Vagina (tissue), 2 donors: ENCODE data around the gene INF2. TPM values are rescaled to one million over a fixed set of nuclear protein-coding genes. Genes with fewer than 3 reads are reported as not detected.

ENCODE experiments used
- DNase-seq, 2 donors: peaks; one replicate each; pipeline ENCODE4 v3.0.0-alpha.2; 2017; ENCODE audit errors: extremely low spot score in 2 of 2
- H3K27ac ChIP-seq: fragments of 200-600 bp; sonication (generic); one replicate; pipeline ENCODE4 v1.5.1; 2019
- H3K27me3 ChIP-seq: fragments of 200-600 bp; sonication (generic); one replicate; pipeline ENCODE4 v1.5.1; 2019
- H3K36me3 ChIP-seq, 2 donors: fragments of 200-600 bp; sonication (generic); one replicate each; pipeline ENCODE4 v1.5.1; 2017 to 2019
- H3K4me1 ChIP-seq: fragments of 200-600 bp; sonication (generic); one replicate; pipeline ENCODE4 v1.5.1; 2019
- H3K4me3 ChIP-seq, 2 donors: fragments of 200-600 bp; sonication (generic); 1 replicate in 1 of 2; 2 replicates in 1 of 2; pipeline ENCODE4 v1.5.1; 2016 to 2019
- H3K9me3 ChIP-seq: fragments of 200-600 bp; sonication (generic); one replicate; pipeline ENCODE4 v1.5.1; 2019
- CTCF ChIP-seq, 3 experiments: fragments of 450-650 bp in 2 of 3; fragments of 200-600 bp in 1 of 3; sonication (generic) in 1 of 3; IDR thresholded peaks; one replicate each; pipeline ENCODE4 v1.5.1; 2017 to 2019; ENCODE audit warnings: antibody characterized with exemption in 3 of 3, mild to moderate bottlenecking in 2 of 3, moderate library complexity in 2 of 3
- POLR2A ChIP-seq, 2 donors: fragments of 450-650 bp; IDR thresholded peaks; one replicate each; pipeline ENCODE4 v1.6.1; 2017; ENCODE audit warnings: antibody characterized with exemption in 2 of 2, mild to moderate bottlenecking in 2 of 2, moderate library complexity in 2 of 2
- POLR2AphosphoS5 ChIP-seq, 2 donors: sonication (generic); formaldehyde crosslinking; IDR thresholded peaks; one replicate each; pipeline ENCODE4 v1.9.0; 2017; ENCODE audit warnings: antibody characterized with exemption in 2 of 2, mild to moderate bottlenecking in 2 of 2, low read depth in 1 of 2; ENCODE audit not compliant: insufficient read depth in 1 of 2
- intact Hi-C: fragments of 100-400 bp; cut with DNase I; formaldehyde crosslinking; loops from one replicate; pipeline ENCODE4 v1.15.1; 2023
- total RNA-seq: library from RNA; depleted of rRNA; stranded (reverse); fragments of >200 nt; gene quantifications from one replicate; pipeline ENCODE4 v1.2.3, GENCODE V29; 2016

The INF2 gene
- total RNA-seq, result 49.1 TPM

GRCh38 chr14:104689109-104689880, at the start of gene INF2:
Gene INF2, plus strand, starts transcription at chr14:104689618. Its CDS starts 11,748 bp downstream, at chr14:104701366.
- Histone ChIP-seq H3K9me3 (no peaks in the 10 kb centered on the region), H3K27me3 (no peaks in the 10 kb centered on the region), H3K4me1 (peaks cover 72% of the 10 kb centered on the region), H3K27ac (peak within 1 kb of the TSS; percentile 91), H3K4me3 (peak within 1 kb of the TSS; percentile 89 to 94), H3K36me3 (no peaks in the 10 kb centered on the region)
- TF ChIP-seq POLR2A (IDR thresholded peaks at IDR 0.05) (no peak), POLR2AphosphoS5 (IDR thresholded peaks at IDR 0.05; ENCODE audit: insufficient read depth in 1 of 2, low read depth in 1 of 2) (no peak), CTCF (IDR thresholded peaks at IDR 0.05) (no peak)
- intact Hi-C loops, result no loop called here
- no peak for DNase-seq

- no peaks in the 10 kb centered on the region for H3K4me1 ChIP-seq
- H3K27ac ChIP-seq, result no peak overlapping the region
- no peaks in the 10 kb centered on the region for H3K9me3 ChIP-seq
- intact Hi-C loops, result loop anchor here (5.0 kb wide), 1 partner anchor 503 kb away; the partner anchor contains the start of gene KIF26A
- H3K4me3 ChIP-seq, result no peak overlapping the region
- no peaks in the 10 kb centered on the region for H3K36me3 ChIP-seq
- H3K27me3 ChIP-seq, result no peaks in the 10 kb centered on the region
- TF ChIP-seq POLR2A (IDR thresholded peaks at IDR 0.05), result no peak
- TF ChIP-seq CTCF (IDR thresholded peaks at IDR 0.05), result peak; percentile 47 to 58 (median 51)
- TF ChIP-seq POLR2AphosphoS5 (IDR thresholded peaks at IDR 0.05; ENCODE audit: insufficient read depth in 1 of 2, low read depth in 1 of 2), result no peak
- DNase-seq, result no peak
Measured at GRCh38 chr14:104639885-104640548, 49.4 kb upstream of the INF2 start.

- no peaks in the 10 kb centered on the region for H3K27me3 ChIP-seq
- intact Hi-C loops, result no loop called here
Measured at GRCh38 chr14:104640681-104641080, 48.7 kb upstream of the INF2 start.

GRCh38 chr14:104641753-104642539, 47.5 kb upstream of the INF2 start:
- Histone ChIP-seq H3K4me1 (no peaks in the 10 kb centered on the region), H3K27ac (no peak overlapping the region), H3K27me3 (no peaks in the 10 kb centered on the region), H3K4me3 (no peak overlapping the region), H3K9me3 (no peaks in the 10 kb centered on the region), H3K36me3 (no peaks in the 10 kb centered on the region)
- intact Hi-C loops, result no loop called here
- no peak for DNase-seq
- TF ChIP-seq CTCF (IDR thresholded peaks at IDR 0.05), result no peak
- TF ChIP-seq POLR2AphosphoS5 (IDR thresholded peaks at IDR 0.05; ENCODE audit: insufficient read depth in 1 of 2, low read depth in 1 of 2), result no peak

More at GRCh38 chr14:104640681-104641080, 48.7 kb upstream of the INF2 start:
- Histone ChIP-seq H3K36me3 (no peaks in the 10 kb centered on the region), H3K27ac (no peak overlapping the region), H3K4me1 (no peaks in the 10 kb centered on the region), H3K9me3 (no peaks in the 10 kb centered on the region), H3K4me3 (no peak overlapping the region)
- no peak for DNase-seq
- TF ChIP-seq POLR2AphosphoS5 (IDR thresholded peaks at IDR 0.05; ENCODE audit: insufficient read depth in 1 of 2, low read depth in 1 of 2) (no peak), POLR2A (IDR thresholded peaks at IDR 0.05) (no peak), CTCF (IDR thresholded peaks at IDR 0.05) (no peak)
